Natural killer cell (primary cell): ENCODE data around the gene ACSL1. TPM values are rescaled to one million over a fixed set of nuclear protein-coding genes. Genes with fewer than 3 reads are reported as not detected.

Experiments
- ATAC-seq, 3 donors: fragments of 150-1000 bp in 2 of 3; fragments of 200-7000 bp in 1 of 3; cut with Tn5 transposase; 1 replicate in 1 of 3; 2 replicates in 2 of 3; pipeline ENCODE4 v1.10.0; 2021; ENCODE audit warnings: mild to moderate bottlenecking in 2 of 3, moderate library complexity in 2 of 3
- DNase-seq, 2 donors: peaks; one replicate each; pipeline versions ENCODE4 v3.0.0 to v3.0.0-alpha.2; 2013 to 2021; ENCODE audit warnings: mixed read lengths in 1 of 2
- H3K27ac ChIP-seq: one replicate; pipeline ENCODE4 v1.5.1; 2013; ENCODE audit warnings: mild to moderate bottlenecking, low read length
- H3K27me3 ChIP-seq: one replicate; pipeline ENCODE4 v1.6.1; 2013; ENCODE audit warnings: low read length; ENCODE audit not compliant: control insufficient read depth, insufficient read depth
- H3K36me3 ChIP-seq: one replicate; pipeline ENCODE4 v1.6.1; 2013; ENCODE audit warnings: low read length; ENCODE audit not compliant: control insufficient read depth, insufficient read depth
- H3K4me1 ChIP-seq: one replicate; pipeline ENCODE4 v1.6.1; 2013; ENCODE audit warnings: low read length; ENCODE audit not compliant: control insufficient read depth, insufficient read depth
- H3K4me3 ChIP-seq: one replicate; pipeline ENCODE4 v1.5.1; 2013; ENCODE audit warnings: low read length
- H3K9me3 ChIP-seq: one replicate; pipeline ENCODE4 v1.6.1; 2013; ENCODE audit warnings: low read length; ENCODE audit not compliant: control insufficient read depth, insufficient read depth
- H3K27ac Mint-ChIP-seq, 2 donors: one replicate each; pipeline ENCODE4 v1.8.0; 2022; ENCODE audit warnings: mild to moderate bottlenecking in 2 of 2, mixed read lengths in 2 of 2, moderate library complexity in 1 of 2
- H3K27me3 Mint-ChIP-seq, 2 donors: one replicate each; pipeline ENCODE4 v1.8.0; 2022; ENCODE audit warnings: low read depth in 2 of 2, mixed read lengths in 2 of 2
- H3K36me3 Mint-ChIP-seq: one replicate; pipeline ENCODE4 v1.8.0; 2022; ENCODE audit warnings: mixed read lengths
- H3K4me1 Mint-ChIP-seq, 2 donors: one replicate each; pipeline ENCODE4 v1.8.0; 2022; ENCODE audit warnings: mixed read lengths in 2 of 2
- H3K4me3 Mint-ChIP-seq: one replicate; pipeline ENCODE4 v1.8.0; 2022; ENCODE audit warnings: mild to moderate bottlenecking, moderate library complexity, mixed read lengths
- H3K9me3 Mint-ChIP-seq, 2 donors: one replicate each; pipeline ENCODE4 v1.8.0; 2022; ENCODE audit warnings: mixed read lengths in 2 of 2
- CTCF ChIP-seq: fragments of 200-600 bp; IDR thresholded peaks from one replicate; pipeline ENCODE4 v1.8.0; 2022; ENCODE audit warnings: antibody characterized with exemption
- WGBS: methylation state at CpG from one replicate; pipeline ENCODE4 v1.1.7; 2013; ENCODE audit warnings: missing lambda C conversion rate; ENCODE audit not compliant: insufficient coverage; 5-methylcytosine and 5-hydroxymethylcytosine counted together
- intact Hi-C: fragments of 100-400 bp; cut with micrococcal nuclease; formaldehyde crosslinking; loops from one replicate; pipeline ENCODE4 v1.14.2; 2022
- total RNA-seq, 4 donors: library from RNA; stranded (reverse); fragments of 120-200 nt in 1 of 4; gene quantifications; one replicate each; pipeline versions ENCODE4 v1.2.3 to v1.2.4, GENCODE V29; 2013 to 2022

The ACSL1 gene
- total RNA-seq, 3 donors from 2014 or later (not counting 1 experiment from before 2014, with no cell fraction given) = 13.2 to 43.1 (median 13.3) TPM

- WGBS = 94% methylated on average over 6 of the region's 6 CpGs
- intact Hi-C loops = no loop called here
- Histone ChIP-seq H3K4me1 (no peaks in the 10 kb centered on the region), H3K27me3 (no peaks in the 10 kb centered on the region), H3K4me3 (no peak overlapping the region), H3K27ac (no peak overlapping the region), H3K9me3 (no peaks in the 10 kb centered on the region), H3K36me3 (peaks cover 11% of the 10 kb centered on the region)
- H3K4me1 Mint-ChIP-seq = peaks cover 0 to 5% of the 10 kb centered on the region in 2 donors
- DNase-seq (no peak), ATAC-seq (no peak)
- H3K4me3 Mint-ChIP-seq = no peak overlapping the region
- TF ChIP-seq CTCF = no peak
- peaks cover 10 to 11% of the 10 kb centered on the region in 2 donors for H3K27me3 Mint-ChIP-seq
- H3K36me3 Mint-ChIP-seq = peaks cover 22% of the 10 kb centered on the region
- H3K9me3 Mint-ChIP-seq = no peaks in the 10 kb centered on the region
- H3K27ac Mint-ChIP-seq = no peak overlapping the region
These were observed 70.5 kb downstream of the ACSL1 start for GRCh38 chr4:184755278-184755677.

DNA sequence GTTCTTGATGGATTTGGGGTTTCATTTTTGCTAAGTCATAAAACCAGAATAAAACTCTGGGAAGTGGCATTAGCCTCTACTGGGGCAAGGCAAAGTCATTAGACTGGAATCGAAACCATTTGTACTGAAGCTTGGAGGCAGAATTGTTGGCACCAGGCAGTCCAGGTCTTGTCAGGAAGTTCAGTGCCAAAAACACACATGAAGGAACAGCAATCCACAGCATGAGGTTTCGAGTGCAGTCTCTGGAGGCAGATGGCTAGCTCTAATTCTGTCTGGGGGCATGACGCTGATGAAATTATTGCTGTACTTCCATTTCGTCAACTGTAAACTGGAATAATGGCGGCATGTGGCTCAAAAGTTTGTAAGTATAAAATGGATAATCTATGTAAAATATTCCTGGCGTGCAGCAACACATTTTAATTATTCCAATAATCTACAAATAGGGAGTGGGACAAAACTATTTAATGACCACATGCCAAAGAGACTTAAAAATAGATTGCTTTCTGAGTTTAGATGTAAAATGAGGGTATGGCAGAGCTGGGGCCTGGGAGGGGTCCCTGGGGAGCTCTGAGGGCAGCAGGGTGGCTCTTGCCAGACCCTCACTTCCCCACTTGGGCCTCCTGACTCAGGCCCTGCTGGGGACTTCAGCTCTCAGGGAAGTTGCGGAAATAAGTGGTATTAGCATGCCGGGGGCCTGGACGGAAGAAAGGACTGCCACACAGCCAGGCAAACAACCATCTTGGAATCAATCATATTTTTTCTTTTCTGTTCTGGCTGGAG lies 73.1 kb downstream of the ACSL1 start:
- H3K9me3 Mint-ChIP-seq = no peaks in the 10 kb centered on the region
- H3K4me3 ChIP-seq = no peak overlapping the region
- TF ChIP-seq CTCF = no peak
- intact Hi-C loops = no loop called here
- H3K27me3 Mint-ChIP-seq = peaks cover 11 to 13% of the 10 kb centered on the region in 2 donors
- H3K36me3 Mint-ChIP-seq = peaks cover 16% of the 10 kb centered on the region
- DNase-seq (no peak), ATAC-seq (no peak)
- WGBS = 96% methylated on average over 5 of the region's 9 CpGs
- peaks cover 0 to 5% of the 10 kb centered on the region in 2 donors for H3K4me1 Mint-ChIP-seq
- no peaks in the 10 kb centered on the region for H3K4me1 ChIP-seq
- H3K27ac ChIP-seq = no peak overlapping the region
- H3K4me3 Mint-ChIP-seq = no peak overlapping the region
- peaks cover 11% of the 10 kb centered on the region for H3K36me3 ChIP-seq
- no peaks in the 10 kb centered on the region for H3K27me3 ChIP-seq
- no peak overlapping the region for H3K27ac Mint-ChIP-seq
- H3K9me3 ChIP-seq = no peaks in the 10 kb centered on the region

- peaks cover 5% of the 10 kb centered on the region for H3K36me3 ChIP-seq
- TF ChIP-seq CTCF = no peak
- no peak for DNase-seq
- no peaks in the 10 kb centered on the region for H3K9me3 ChIP-seq
- WGBS = 30% methylated on average over 6 of the region's 6 CpGs
- H3K27ac ChIP-seq = no peak overlapping the region
- intact Hi-C loops = no loop called here
- H3K27me3 ChIP-seq = no peaks in the 10 kb centered on the region
- no peak for ATAC-seq
- Mint-ChIP-seq H3K4me3 (no peak overlapping the region), H3K4me1 (peaks cover 7 to 14% of the 10 kb centered on the region in 2 donors), H3K36me3 (peaks cover 7% of the 10 kb centered on the region), H3K27me3 (peaks cover 11 to 13% of the 10 kb centered on the region in 2 donors), H3K9me3 (no peaks in the 10 kb centered on the region), H3K27ac (no peak overlapping the region)
- peaks cover under 1% of the 10 kb centered on the region for H3K4me1 ChIP-seq
- no peak overlapping the region for H3K4me3 ChIP-seq
These were observed 74.2 kb downstream of the ACSL1 start for GRCh38 chr4:184751585-184751956.
